Measurements from ENCODE around the gene GOLGA3.
"Not testable (repeated sequence)": the region's sequence is repeated elsewhere in the genome, so short reads cannot be mapped to it uniquely, and the experiment has no call there.

GOLGA3 gene

GRCh38 chr12:132754160-132754932, 74.3 kb downstream of the GOLGA3 start:
- in situ Hi-C loops (cut with MboI; ENCODE audit: low sequenced_read_pairs) = no loop called here

GRCh38 chr12:132753670-132754069, 75.0 kb downstream of the GOLGA3 start:
- in situ Hi-C loops (cut with MboI; ENCODE audit: low sequenced_read_pairs) = not testable (repeated sequence)

- in situ Hi-C loops (cut with MboI; ENCODE audit: low sequenced_read_pairs) = no loop called here
These were observed 80.3 kb downstream of the GOLGA3 start for GRCh38 chr12:132748319-132748718.

- in situ Hi-C loops (cut with MboI; ENCODE audit: low sequenced_read_pairs) = no loop called here
These were observed 80.8 kb downstream of the GOLGA3 start for GRCh38 chr12:132747896-132748295.

GRCh38 chr12:132747395-132747794, 81.3 kb downstream of the GOLGA3 start:
- in situ Hi-C loops (cut with MboI; ENCODE audit: low sequenced_read_pairs) = no loop called here

- in situ Hi-C loops (cut with MboI; ENCODE audit: low sequenced_read_pairs) = no loop called here
These were observed 82.1 kb downstream of the GOLGA3 start for GRCh38 chr12:132746613-132747012.

GRCh38 chr12:132743831-132744230, 84.8 kb downstream of the GOLGA3 start:
- in situ Hi-C loops (cut with MboI; ENCODE audit: low sequenced_read_pairs) = no loop called here

GRCh38 chr12:132741620-132742019, 87.0 kb downstream of the GOLGA3 start:
- in situ Hi-C loops (cut with MboI; ENCODE audit: low sequenced_read_pairs) = no loop called here

- in situ Hi-C loops (cut with MboI; ENCODE audit: low sequenced_read_pairs) = no loop called here
These were observed 88.0 kb downstream of the GOLGA3 start for GRCh38 chr12:132740652-132741051.

- in situ Hi-C loops (cut with MboI; ENCODE audit: low sequenced_read_pairs) = no loop called here
These were observed 88.4 kb downstream of the GOLGA3 start for GRCh38 chr12:132740313-132740646.

GRCh38 chr12:132739600-132740312, 88.9 kb downstream of the GOLGA3 start:
- in situ Hi-C loops (cut with MboI; ENCODE audit: low sequenced_read_pairs) = no loop called here

- in situ Hi-C loops (cut with MboI; ENCODE audit: low sequenced_read_pairs) = no loop called here
These were observed 91.8 kb downstream of the GOLGA3 start for GRCh38 chr12:132736913-132737312.

GRCh38 chr12:132736378-132736777, 92.3 kb downstream of the GOLGA3 start:
- in situ Hi-C loops (cut with MboI; ENCODE audit: low sequenced_read_pairs) = no loop called here

- in situ Hi-C loops (cut with MboI; ENCODE audit: low sequenced_read_pairs) = no loop called here
These were observed 93.2 kb downstream of the GOLGA3 start for GRCh38 chr12:132735496-132735895.

GRCh38 chr12:132734206-132734605, 94.5 kb downstream of the GOLGA3 start:
- in situ Hi-C loops (cut with MboI; ENCODE audit: low sequenced_read_pairs) = no loop called here

GRCh38 chr12:132731574-132731973, 97.1 kb downstream of the GOLGA3 start:
- in situ Hi-C loops (cut with MboI; ENCODE audit: low sequenced_read_pairs) = no loop called here

GRCh38 chr12:132730353-132730752, 98.3 kb downstream of the GOLGA3 start:
- in situ Hi-C loops (cut with MboI; ENCODE audit: low sequenced_read_pairs) = no loop called here

GRCh38 chr12:132729541-132730320, 98.9 kb downstream of the GOLGA3 start:
- in situ Hi-C loops (cut with MboI; ENCODE audit: low sequenced_read_pairs) = no loop called here

GRCh38 chr12:132728502-132728901, 100.2 kb downstream of the GOLGA3 start:
- in situ Hi-C loops (cut with MboI; ENCODE audit: low sequenced_read_pairs) = no loop called here

GRCh38 chr12:132727091-132727794, 101.4 kb downstream of the GOLGA3 start:
- in situ Hi-C loops (cut with MboI; ENCODE audit: low sequenced_read_pairs) = no loop called here

- in situ Hi-C loops (cut with MboI; ENCODE audit: low sequenced_read_pairs) = no loop called here
These were observed 102.3 kb downstream of the GOLGA3 start for GRCh38 chr12:132726386-132726785.

All from HL-60/S4 (cell line).